Keratinocyte (primary cell): ENCODE data around the gene CCDC33. TPM values are rescaled to one million over a fixed set of nuclear protein-coding genes. Genes with fewer than 3 reads are reported as not detected.

ENCODE experiments used
- DNase-seq: peaks from one replicate; pipeline ENCODE4 v3.0.0-alpha.2; 2011; ENCODE audit warnings: low read depth, missing footprints, low spot score
- FAIRE-seq: peaks from 2 replicates; lab custom pipeline; 2011; peaks lifted over from hg19 to GRCh38; lab: Jason Lieb, UNC
- H2AFZ ChIP-seq: 2 replicates; pipeline ENCODE4 v1.6.0; 2012; ENCODE audit warnings: low read length, control low read depth, inconsistent platforms; ENCODE audit not compliant: control insufficient read depth
- H3K27ac ChIP-seq: 2 replicates; pipeline ENCODE4 v1.5.1; 2011; ENCODE audit warnings: low read length; ENCODE audit not compliant: control insufficient read depth, insufficient read depth
- H3K27me3 ChIP-seq: 3 replicates; pipeline ENCODE4 v1.6.0; 2011; ENCODE audit warnings: low read length; ENCODE audit not compliant: control insufficient read depth, insufficient read depth; ENCODE audit errors: extremely low read depth
- H3K36me3 ChIP-seq, 2 experiments: 2 replicates in 1 of 2; 3 replicates in 1 of 2; pipeline ENCODE4 v1.5.1; 2011; ENCODE audit warnings: low read length in 2 of 2, mild to moderate bottlenecking in 1 of 2; ENCODE audit not compliant: control insufficient read depth in 2 of 2, insufficient read depth in 2 of 2; ENCODE audit errors: extremely low read depth in 1 of 2
- H3K4me1 ChIP-seq: 3 replicates; pipeline ENCODE4 v1.5.1; 2011; ENCODE audit warnings: low read length; ENCODE audit not compliant: control insufficient read depth, insufficient read depth; ENCODE audit errors: extremely low read depth
- H3K4me2 ChIP-seq: 3 replicates; pipeline ENCODE4 v1.6.0; 2011; ENCODE audit warnings: low read depth, low read length; ENCODE audit not compliant: control insufficient read depth, insufficient read depth; ENCODE audit errors: extremely low read depth
- H3K4me3 ChIP-seq, 3 experiments: fragments of 200-600 bp in 1 of 3; sonication (generic) in 1 of 3; 2 replicates in 2 of 3; 3 replicates in 1 of 3; pipeline ENCODE4 v1.5.1; 2011 to 2016; ENCODE audit warnings: low read length in 3 of 3, mild to moderate bottlenecking in 3 of 3, control low read depth in 2 of 3, inconsistent platforms in 1 of 3, low read depth in 1 of 3, mixed read lengths in 1 of 3, mixed run types in 1 of 3, moderate library complexity in 1 of 3; ENCODE audit not compliant: control insufficient read depth in 2 of 3, insufficient read depth in 2 of 3; ENCODE audit errors: extremely low read depth in 1 of 3
- H3K79me2 ChIP-seq: 2 replicates; pipeline ENCODE4 v1.6.0; 2012; ENCODE audit warnings: low read length; ENCODE audit not compliant: control insufficient read depth, insufficient read depth
- H3K9ac ChIP-seq: 3 replicates; pipeline ENCODE4 v1.6.0; 2011; ENCODE audit warnings: low read length; ENCODE audit not compliant: control insufficient read depth, insufficient read depth; ENCODE audit errors: extremely low read depth
- H3K9me1 ChIP-seq: 3 replicates; pipeline ENCODE4 v1.6.0; 2011; ENCODE audit warnings: low read length; ENCODE audit not compliant: control insufficient read depth, insufficient read depth; ENCODE audit errors: extremely low read depth
- H3K9me3 ChIP-seq: 2 replicates; pipeline ENCODE4 v1.5.1; 2012; ENCODE audit warnings: low read depth, low read length; ENCODE audit not compliant: control insufficient read depth
- H4K20me1 ChIP-seq: 3 replicates; pipeline ENCODE4 v1.6.0; 2011; ENCODE audit warnings: low read length; ENCODE audit not compliant: control insufficient read depth, insufficient read depth; ENCODE audit errors: extremely low read depth
- EZH2 ChIP-seq: IDR thresholded peaks from one replicate; pipeline ENCODE4 v1.6.1; 2012; ENCODE audit warnings: inconsistent platforms, mild to moderate bottlenecking, low read length, moderate library complexity
- dilution Hi-C: fragments of 300-500 bp; cut with MboI; formaldehyde crosslinking; loops from one replicate; pipeline ENCODE4 v1.7.0; 2020; ENCODE audit warnings: low sequenced_read_pairs; ENCODE audit not compliant: extremely low pct_ligation_motif_present
- polyA plus RNA-seq, 5 experiments: library from polyadenylated mRNA; depleted of rRNA in 3 of 5; stranded (reverse) in 3 of 5; stranded (forward) in 1 of 5; unstranded in 1 of 5; fragments of >200 nt; gene quantifications; 1 replicate in 1 of 5; 2 replicates in 3 of 5; 3 replicates in 1 of 5; pipeline versions ENCODE4 v1.2.1 to v1.2.3, GENCODE V29; 2011 to 2012; ENCODE audit warnings: missing spikeins in 2 of 5, low read depth in 1 of 5, low replicate concordance in 1 of 5
- TF ChIP-seq, protein P1 (sequence below), 3 experiments: IDR thresholded peaks in 1 of 3; conservative IDR thresholded peaks in 1 of 3; optimal IDR thresholded peaks in 1 of 3; 2 replicates in 2 of 3; 3 replicates in 1 of 3; pipeline versions ENCODE3 to v1.5.1; 2011; ENCODE audit warnings: low read length in 3 of 3, mild to moderate bottlenecking in 3 of 3, moderate library complexity in 2 of 3, control low read depth in 1 of 3, inconsistent platforms in 1 of 3; ENCODE audit not compliant: insufficient read depth in 2 of 3; ENCODE audit errors: extremely low read depth in 1 of 3

CCDC33 gene
- polyA plus RNA-seq, 1 donor (not counting 4 experiments of a cell fraction or from before 2014, with no cell fraction given), result not detected

DNA sequence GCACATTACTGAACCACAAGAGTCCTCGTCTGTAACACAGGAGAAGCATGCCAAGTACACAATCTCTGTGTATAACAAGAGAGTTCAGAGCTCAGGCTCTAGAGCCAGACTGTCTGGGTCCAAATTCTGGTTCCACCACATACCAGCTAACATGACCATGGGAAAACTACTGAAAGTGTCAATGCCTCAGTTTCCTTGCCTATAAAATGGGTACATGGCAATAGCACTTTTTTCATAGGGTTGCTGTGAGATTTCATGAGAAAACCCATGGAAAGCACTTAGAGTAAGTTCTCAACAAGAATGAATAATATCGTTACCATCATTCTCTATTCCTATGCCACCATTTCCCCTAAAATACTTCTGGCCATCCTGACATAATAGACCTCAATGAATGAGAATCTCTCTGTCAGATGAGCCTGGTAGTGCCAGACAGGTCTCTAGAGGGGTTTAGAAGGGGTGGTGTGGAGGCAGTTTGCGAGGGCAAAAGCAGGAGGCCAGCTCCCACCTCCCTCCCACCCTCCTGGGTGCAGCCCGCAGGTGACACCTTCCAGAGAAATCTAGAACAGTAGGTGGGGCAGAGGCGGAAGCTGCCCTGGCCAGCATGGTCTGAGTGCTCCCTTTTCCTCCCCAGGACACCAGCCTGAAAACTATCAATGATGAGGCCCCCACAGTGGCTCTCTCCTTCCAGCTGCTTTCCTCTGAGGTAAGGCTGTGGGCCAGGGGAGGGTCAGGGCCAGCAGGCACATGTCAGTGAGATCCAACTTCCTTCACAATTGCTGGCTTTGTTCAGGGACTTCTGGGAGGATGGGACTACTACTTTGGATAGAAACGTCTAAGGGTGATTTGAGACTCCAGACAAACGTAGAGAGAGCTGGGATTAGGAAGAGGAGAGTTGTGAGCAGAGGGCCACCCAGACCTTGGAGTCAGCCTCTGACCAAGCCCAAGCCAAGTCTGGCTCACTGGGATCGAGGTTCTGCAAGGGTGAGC, 45.3 kb downstream of the CCDC33 start:
- dilution Hi-C loops, result no loop called here
- Histone ChIP-seq H3K9me1 (no peaks in the 10 kb centered on the region), H3K79me2 (no peaks in the 10 kb centered on the region), H2AFZ (no peak overlapping the region), H3K9me3 (no peaks in the 10 kb centered on the region), H3K9ac (no peak overlapping the region), H3K4me3 (no peak overlapping the region), H3K27me3 (peaks cover 59% of the 10 kb centered on the region), H3K4me1 (no peaks in the 10 kb centered on the region), H3K27ac (no peak overlapping the region), H3K4me2 (no peak overlapping the region), H4K20me1 (no peaks in the 10 kb centered on the region), H3K36me3 (no peaks in the 10 kb centered on the region)
- no peak for DNase-seq
- TF ChIP-seq, protein P1, sequence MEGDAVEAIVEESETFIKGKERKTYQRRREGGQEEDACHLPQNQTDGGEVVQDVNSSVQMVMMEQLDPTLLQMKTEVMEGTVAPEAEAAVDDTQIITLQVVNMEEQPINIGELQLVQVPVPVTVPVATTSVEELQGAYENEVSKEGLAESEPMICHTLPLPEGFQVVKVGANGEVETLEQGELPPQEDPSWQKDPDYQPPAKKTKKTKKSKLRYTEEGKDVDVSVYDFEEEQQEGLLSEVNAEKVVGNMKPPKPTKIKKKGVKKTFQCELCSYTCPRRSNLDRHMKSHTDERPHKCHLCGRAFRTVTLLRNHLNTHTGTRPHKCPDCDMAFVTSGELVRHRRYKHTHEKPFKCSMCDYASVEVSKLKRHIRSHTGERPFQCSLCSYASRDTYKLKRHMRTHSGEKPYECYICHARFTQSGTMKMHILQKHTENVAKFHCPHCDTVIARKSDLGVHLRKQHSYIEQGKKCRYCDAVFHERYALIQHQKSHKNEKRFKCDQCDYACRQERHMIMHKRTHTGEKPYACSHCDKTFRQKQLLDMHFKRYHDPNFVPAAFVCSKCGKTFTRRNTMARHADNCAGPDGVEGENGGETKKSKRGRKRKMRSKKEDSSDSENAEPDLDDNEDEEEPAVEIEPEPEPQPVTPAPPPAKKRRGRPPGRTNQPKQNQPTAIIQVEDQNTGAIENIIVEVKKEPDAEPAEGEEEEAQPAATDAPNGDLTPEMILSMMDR (optimal IDR thresholded peaks at IDR 0.05 in 1 of 3, IDR thresholded peaks at IDR 0.05 in 1 of 3, conservative IDR thresholded peaks at IDR 0.05 in 1 of 3; ENCODE audit: extremely low read depth in 1 of 3, insufficient read depth in 2 of 3, low read length in 3 of 3), result no peak
- TF ChIP-seq EZH2, result no peak
- no peak for FAIRE-seq

DNA sequence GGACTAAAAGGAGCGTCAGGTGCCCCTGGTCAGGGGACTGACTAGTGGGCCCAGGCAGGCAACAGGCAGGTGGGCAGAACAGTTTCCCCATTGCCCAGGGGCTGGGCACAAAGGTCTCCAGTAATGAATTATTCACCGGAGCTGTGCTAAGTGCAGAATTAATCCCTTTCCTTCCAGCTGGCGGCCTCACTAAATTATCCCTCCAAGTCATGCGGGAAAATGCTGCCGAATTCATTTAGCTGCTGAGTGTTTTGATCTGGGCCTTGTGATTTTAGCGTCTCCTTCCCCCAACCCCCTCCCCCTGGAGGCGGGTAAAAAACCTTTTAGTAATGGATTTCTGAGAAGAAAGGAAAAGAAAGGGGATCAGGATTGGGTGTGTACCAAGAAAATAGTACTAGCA, 47.2 kb downstream of the CCDC33 start:
- no peak for FAIRE-seq

More for the DNA sequence above, 47.2 kb downstream of the CCDC33 start:
- no peaks in the 10 kb centered on the region for H3K4me1 ChIP-seq
- H2AFZ ChIP-seq, result no peak overlapping the region
- H3K4me3 ChIP-seq, result no peak overlapping the region
- TF ChIP-seq EZH2, result no peak
- TF ChIP-seq, protein P1 (optimal IDR thresholded peaks at IDR 0.05 in 1 of 3, IDR thresholded peaks at IDR 0.05 in 1 of 3, conservative IDR thresholded peaks at IDR 0.05 in 1 of 3; ENCODE audit: extremely low read depth in 1 of 3, insufficient read depth in 2 of 3, low read length in 3 of 3), result no peak
- H3K36me3 ChIP-seq, result no peaks in the 10 kb centered on the region
- H3K9me3 ChIP-seq, result no peaks in the 10 kb centered on the region
- no peak overlapping the region for H3K4me2 ChIP-seq
- no peak overlapping the region for H3K9ac ChIP-seq
- peaks cover 46% of the 10 kb centered on the region for H3K27me3 ChIP-seq
- H3K27ac ChIP-seq, result no peak overlapping the region
- H3K9me1 ChIP-seq, result no peaks in the 10 kb centered on the region
- H3K79me2 ChIP-seq, result no peaks in the 10 kb centered on the region
- DNase-seq, result no peak
- dilution Hi-C loops, result no loop called here
- no peaks in the 10 kb centered on the region for H4K20me1 ChIP-seq
